Upper lobe of left lung (tissue), 6 donors: ENCODE measurements around the gene CELSR1. TPM values are rescaled to one million over a fixed set of nuclear protein-coding genes. Genes with fewer than 3 reads are reported as not detected.
A peak's percentile ranks its signal among the peaks of the same experiment; 100 is the strongest.

Experiments
- ATAC-seq, 2 donors: fragments of 200-7000 bp; cut with Tn5 transposase; one replicate each; pipeline ENCODE4 v1.9.1; 2022; ENCODE audit warnings: mild to moderate bottlenecking in 2 of 2, moderate library complexity in 2 of 2; ENCODE audit not compliant: low FRiP score in 2 of 2
- DNase-seq, 2 donors: peaks; one replicate each; pipeline ENCODE4 v3.0.0-alpha.2; 2019 to 2020
- H3K27ac ChIP-seq, 4 donors: fragments of 200-600 bp; sonication (generic); one replicate each; pipeline ENCODE4 v1.5.1; 2016 to 2019
- H3K27me3 ChIP-seq, 4 donors: fragments of 200-600 bp; sonication (generic); one replicate each; pipeline ENCODE4 v1.5.1; 2017 to 2019
- H3K36me3 ChIP-seq, 4 donors: fragments of 200-600 bp; sonication (generic); one replicate each; pipeline ENCODE4 v1.5.1; 2016 to 2019
- H3K4me1 ChIP-seq, 4 donors: fragments of 200-600 bp; sonication (generic); one replicate each; pipeline ENCODE4 v1.5.1; 2018 to 2019
- H3K4me3 ChIP-seq, 4 donors: fragments of 200-600 bp; sonication (generic); one replicate each; pipeline ENCODE4 v1.5.1; 2017 to 2019; ENCODE audit warnings: mild to moderate bottlenecking in 2 of 4, moderate library complexity in 1 of 4
- H3K9me3 ChIP-seq, 4 donors: fragments of 200-600 bp; sonication (generic); one replicate each; pipeline ENCODE4 v1.5.1; 2018 to 2019
- CTCF ChIP-seq, 6 experiments: fragments of 450-650 bp in 4 of 6; fragments of 200-600 bp in 2 of 6; sonication (generic) in 2 of 6; IDR thresholded peaks; one replicate each; pipeline ENCODE4 v1.5.1; 2016 to 2019; ENCODE audit warnings: antibody characterized with exemption in 6 of 6
- EP300 ChIP-seq, 4 donors: sonication (generic); formaldehyde crosslinking; IDR thresholded peaks; one replicate each; pipeline ENCODE4 v1.5.1; 2017; ENCODE audit warnings: antibody characterized with exemption in 4 of 4, control low read depth in 2 of 4
- POLR2A ChIP-seq, 4 donors: fragments of 450-650 bp; IDR thresholded peaks; one replicate each; pipeline ENCODE4 v1.5.1; 2016 to 2017; ENCODE audit warnings: antibody characterized with exemption in 4 of 4, mild to moderate bottlenecking in 2 of 4
- POLR2AphosphoS5 ChIP-seq, 2 donors: sonication (generic); formaldehyde crosslinking; IDR thresholded peaks; one replicate each; pipeline ENCODE4 v1.5.1; 2017; ENCODE audit warnings: antibody characterized with exemption in 2 of 2
- WGBS, 2 donors: methylation state at CpG; one replicate each; pipeline ENCODE4 v1.1.5; 2017 to 2018; 5-methylcytosine and 5-hydroxymethylcytosine counted together
- total RNA-seq, 6 donors: library from RNA; depleted of rRNA in 4 of 6; stranded (reverse); fragments of >200 nt in 4 of 6; gene quantifications; one replicate each; pipeline versions ENCODE4 v1.1.0 to v1.2.1, GENCODE V29; 2016 to 2021
- donor health status: DM: no; HTN: no; CAD: no; lungs with moderate emphysema.
- donor health status: DM: no; HTN: yes; CAD: no; lungs with severe emphysema.

Gene CELSR1
- total RNA-seq, 6 donors from 2014 or later, result 45.1 to 145 (median 80.1) TPM

DNA sequence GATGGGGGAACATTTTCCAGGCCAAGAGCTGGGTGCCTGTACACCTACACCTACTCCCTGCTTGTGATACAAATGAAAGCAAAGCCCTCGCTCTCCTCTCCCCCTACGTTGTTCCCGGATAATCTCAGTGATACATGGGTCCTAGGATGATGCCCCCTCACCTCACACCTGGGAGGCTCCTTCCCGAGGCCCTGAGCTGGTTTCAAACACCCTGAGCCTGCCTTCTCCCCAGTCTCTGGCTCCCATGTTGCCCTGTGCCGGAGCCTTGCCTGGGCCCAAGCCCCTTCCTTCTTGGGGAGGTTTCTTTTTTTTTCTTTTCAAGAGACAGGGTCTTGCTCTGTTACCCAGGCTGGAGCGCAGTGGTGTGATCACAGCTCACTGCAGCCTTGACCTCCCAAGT, 178.7 kb downstream of the CELSR1 start:
- H3K36me3 ChIP-seq, result peaks cover 0 to 67% (median 46%) of the 10 kb centered on the region in 4 donors
- no peak for TF ChIP-seq EP300 (IDR thresholded peaks at IDR 0.05)
- ATAC-seq (no peak), DNase-seq (no peak)
- no peak overlapping the region for H3K4me3 ChIP-seq
- 84 to 94% methylated on average over 6 of the region's 6 CpGs for WGBS, 2 donors
- no peak overlapping the region for H3K27ac ChIP-seq
- H3K9me3 ChIP-seq, result no peaks in the 10 kb centered on the region
- no peaks in the 10 kb centered on the region for H3K4me1 ChIP-seq
- H3K27me3 ChIP-seq, result no peaks in the 10 kb centered on the region

DNA sequence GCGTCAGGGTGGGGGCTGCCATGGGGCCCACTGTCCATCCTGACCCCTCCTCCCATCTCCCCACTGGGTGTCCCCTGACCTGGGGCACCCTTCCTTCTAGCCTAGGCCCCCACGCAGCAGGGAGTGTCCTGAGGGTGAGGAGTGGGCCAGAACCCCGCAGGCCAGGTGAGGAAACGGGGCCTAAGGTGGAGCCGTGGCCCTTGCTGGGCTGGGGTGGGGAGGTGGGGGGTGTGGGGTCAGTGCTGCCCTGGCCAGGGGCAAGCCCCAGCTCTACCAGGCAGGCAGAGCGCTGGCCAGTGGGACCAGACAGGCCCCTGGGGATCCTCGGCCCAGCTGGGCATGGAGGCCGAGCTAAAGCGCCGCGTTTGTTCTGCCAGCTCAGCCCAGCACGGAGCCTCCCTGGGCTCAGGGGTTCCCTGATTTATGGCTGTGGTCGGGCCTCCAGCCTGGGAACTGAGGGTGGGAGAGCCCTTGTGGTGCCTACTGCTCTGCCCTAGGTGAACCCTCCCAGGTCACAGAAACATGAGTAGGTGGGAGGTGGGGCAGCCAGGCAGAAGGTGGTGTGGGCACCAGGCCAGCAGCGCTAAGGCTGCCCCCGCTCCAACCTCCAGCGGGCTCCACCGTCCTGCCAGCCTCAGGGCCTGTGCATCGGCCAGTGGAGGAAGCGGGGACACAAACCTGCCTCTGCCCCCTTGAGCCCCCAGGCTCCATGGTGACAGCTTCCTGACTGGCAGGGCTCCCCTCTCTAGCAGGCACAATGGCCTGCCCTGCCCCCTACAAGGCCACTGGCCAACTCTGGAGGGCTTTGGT, 179.5 kb downstream of the CELSR1 start:
- Histone ChIP-seq H3K27ac (no peak overlapping the region), H3K27me3 (no peaks in the 10 kb centered on the region), H3K36me3 (peaks cover 0 to 71% (median 53%) of the 10 kb centered on the region in 4 donors), H3K4me3 (no peak overlapping the region), H3K4me1 (peaks cover 0 to 4% (median 0%) of the 10 kb centered on the region in 4 donors), H3K9me3 (no peaks in the 10 kb centered on the region)
- ATAC-seq, result no peak
- no peak for TF ChIP-seq POLR2AphosphoS5 (IDR thresholded peaks at IDR 0.05)
- no peak for TF ChIP-seq CTCF (IDR thresholded peaks at IDR 0.05)
- TF ChIP-seq EP300 (IDR thresholded peaks at IDR 0.05), result no peak
- no peak for TF ChIP-seq POLR2A (IDR thresholded peaks at IDR 0.05)
- peak in 1 of 2 donors; percentile 65 for DNase-seq
- 89% methylated on average over 18 of the region's 19 CpGs; no CpG with 5 or more reads in 1 of the 2 donors for WGBS, 2 donors

DNA sequence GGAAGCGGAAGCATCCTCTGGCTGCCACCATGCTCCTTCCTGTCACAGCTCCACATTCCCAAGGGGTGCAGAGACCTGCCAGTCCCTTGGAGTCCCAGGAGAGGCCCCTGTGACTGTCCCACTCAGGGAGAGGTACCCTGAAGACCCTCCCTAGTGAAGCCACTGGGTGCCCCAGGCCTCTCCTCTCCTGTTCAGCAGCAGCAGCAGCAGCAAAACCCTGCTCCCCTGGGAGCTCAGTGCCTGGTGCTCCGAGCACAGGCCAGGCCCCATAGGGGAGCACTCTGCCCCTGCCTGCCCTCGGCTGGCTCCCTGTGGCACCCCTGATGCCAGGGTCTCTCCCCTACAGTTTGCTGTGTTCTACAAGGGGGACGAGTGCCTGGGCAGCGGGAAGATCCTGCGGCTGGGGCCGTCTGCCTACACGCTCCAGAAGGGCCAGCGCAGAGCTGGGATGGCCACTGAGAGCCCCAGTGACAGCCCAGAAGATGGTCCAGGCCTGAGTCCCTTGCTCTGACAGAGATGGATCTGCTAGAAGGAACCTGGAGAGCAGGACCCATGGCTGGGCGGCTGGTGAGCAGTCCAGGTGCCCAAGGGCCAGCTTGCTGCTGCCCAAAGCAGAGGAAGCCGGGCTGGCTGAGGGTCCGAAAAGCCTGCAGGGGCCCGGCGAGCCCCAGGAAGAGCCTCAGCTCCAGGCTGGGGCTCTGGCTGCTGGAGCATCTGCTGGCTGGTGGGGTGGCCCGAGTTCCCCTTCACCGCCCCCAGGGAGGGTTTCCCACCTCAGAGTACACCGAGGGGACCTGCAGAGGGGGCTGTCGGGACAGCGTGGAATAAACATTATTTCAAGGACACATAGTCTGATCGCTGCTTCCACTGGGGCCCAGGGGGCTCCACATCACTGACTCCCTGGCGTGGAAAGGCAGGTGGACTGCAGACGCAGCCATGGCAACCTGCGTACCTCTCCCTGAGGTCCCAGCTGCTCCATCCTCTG, 180.6 kb downstream of the CELSR1 start:
- DNase-seq, result peak in 1 of 2 donors; percentile 72
- 93 to 95% methylated on average over 9 to 21 of the region's 23 CpGs for WGBS, 2 donors
- Histone ChIP-seq H3K9me3 (no peaks in the 10 kb centered on the region), H3K27ac (no peak overlapping the region), H3K4me1 (peaks cover 0 to 11% (median 0%) of the 10 kb centered on the region in 4 donors), H3K36me3 (peaks cover 10 to 83% (median 59%) of the 10 kb centered on the region in 4 donors), H3K27me3 (no peaks in the 10 kb centered on the region), H3K4me3 (no peak overlapping the region)
- TF ChIP-seq POLR2A (IDR thresholded peaks at IDR 0.05), result no peak
- no peak for TF ChIP-seq POLR2AphosphoS5 (IDR thresholded peaks at IDR 0.05)
- no peak for TF ChIP-seq CTCF (IDR thresholded peaks at IDR 0.05)
- TF ChIP-seq EP300 (IDR thresholded peaks at IDR 0.05), result no peak
- no peak for ATAC-seq

GRCh38 chr22:46355996-46356471, 181.4 kb downstream of the CELSR1 start:
- peaks cover 13 to 90% (median 67%) of the 10 kb centered on the region in 4 donors for H3K36me3 ChIP-seq
- no peaks in the 10 kb centered on the region for H3K9me3 ChIP-seq
- DNase-seq (peak in 1 of 2 donors; percentile 73), ATAC-seq (no peak)
- H3K27ac ChIP-seq, result peak overlapping the region in 1 of 4 donors; percentile 25
- no peaks in the 10 kb centered on the region for H3K27me3 ChIP-seq
- no peak overlapping the region for H3K4me3 ChIP-seq
- peaks cover 0 to 11% (median 0%) of the 10 kb centered on the region in 4 donors for H3K4me1 ChIP-seq
- WGBS, 2 donors, result 75 to 89% methylated on average over 9 to 10 of the region's 12 CpGs
- no peak for TF ChIP-seq POLR2AphosphoS5 (IDR thresholded peaks at IDR 0.05)
- no peak for TF ChIP-seq EP300 (IDR thresholded peaks at IDR 0.05)
- TF ChIP-seq POLR2A (IDR thresholded peaks at IDR 0.05), result no peak
- no peak for TF ChIP-seq CTCF (IDR thresholded peaks at IDR 0.05)
